Fibroblast of upper back skin (primary cell): Measurements from ENCODE around the gene CDH7.
A peak's percentile ranks its signal among the peaks of the same experiment; 100 is the strongest.

Experiments
- DNase-seq: peaks from one replicate; pipeline ENCODE4 v3.0.0-alpha.2; 2013

Gene CDH7

DNA sequence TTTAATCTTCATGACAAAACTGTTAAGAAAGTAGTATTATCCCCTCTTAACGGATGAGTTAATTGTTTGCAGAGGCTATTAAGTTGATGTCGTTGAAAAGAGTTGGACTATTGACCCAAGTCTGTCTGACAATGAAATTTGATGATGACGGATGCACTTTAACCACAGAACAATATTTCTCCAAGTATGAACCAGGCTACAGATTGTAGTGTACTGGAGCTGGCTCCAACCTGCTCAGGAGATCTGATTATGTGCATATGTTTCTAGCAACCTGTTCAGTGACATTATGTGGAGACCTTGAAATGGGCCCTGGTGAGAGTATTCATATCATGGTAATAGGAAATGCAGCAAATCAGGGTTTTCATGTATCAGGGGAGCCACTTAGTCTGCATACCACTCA lies 174.1 kb downstream of the CDH7 start:
- DNase-seq = no peak

DNA sequence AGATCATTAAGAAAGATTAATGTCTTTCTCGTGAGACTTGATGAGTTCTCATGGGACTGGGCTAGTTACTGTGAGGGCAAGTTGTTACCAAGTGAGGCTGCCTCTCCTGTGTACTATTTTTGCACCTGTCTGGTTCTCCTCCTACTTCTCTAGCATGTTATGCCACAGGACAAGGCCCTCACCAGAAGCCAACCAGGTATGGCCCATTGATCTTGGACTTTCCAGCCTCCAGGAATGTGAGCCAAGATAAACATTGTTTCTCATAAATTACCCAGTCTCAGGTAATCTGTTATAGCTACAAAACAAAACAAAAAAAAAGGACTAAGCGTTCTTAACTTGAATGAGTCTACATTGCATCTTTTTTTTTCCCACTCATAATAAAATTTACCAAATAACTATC lies 184.1 kb downstream of the CDH7 start:
- DNase-seq = no peak

DNA sequence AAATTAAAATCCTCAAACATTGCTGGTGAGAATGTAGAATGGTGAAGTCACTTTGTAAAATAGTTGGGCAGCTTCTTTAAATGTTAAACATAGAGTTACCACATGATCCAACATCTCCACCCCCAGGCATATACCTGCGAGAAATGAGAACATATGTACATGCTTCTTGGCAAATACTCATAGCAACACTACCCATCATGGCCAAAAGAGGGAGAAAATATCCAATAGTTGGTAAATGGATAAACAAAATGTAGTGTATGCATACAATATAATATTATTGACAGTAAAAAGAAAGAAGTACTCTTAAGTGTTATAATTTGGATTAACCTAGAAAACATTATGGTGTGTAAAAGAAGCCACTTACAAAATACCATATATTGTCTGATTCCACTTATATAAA lies 185.9 kb downstream of the CDH7 start:
- no peak for DNase-seq

DNA sequence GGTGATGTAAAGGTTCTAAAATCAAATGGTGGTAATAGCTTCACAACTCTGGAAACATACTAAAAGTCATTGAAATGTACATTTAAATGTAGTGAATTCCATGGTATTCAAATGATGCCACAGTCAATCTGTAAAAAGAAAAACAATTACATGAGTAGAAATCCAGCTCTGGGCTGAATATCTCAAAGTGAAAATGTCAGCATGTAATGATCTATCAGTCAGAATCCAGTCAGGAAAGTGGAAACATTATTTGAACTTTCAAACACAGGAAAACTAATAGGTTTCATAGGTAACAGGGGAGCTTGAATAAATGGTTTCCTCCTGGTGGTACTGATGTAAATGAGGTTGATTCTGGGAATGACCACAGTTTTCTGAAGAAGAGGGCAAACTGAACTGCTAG lies 186.4 kb downstream of the CDH7 start:
- no peak for DNase-seq

DNA sequence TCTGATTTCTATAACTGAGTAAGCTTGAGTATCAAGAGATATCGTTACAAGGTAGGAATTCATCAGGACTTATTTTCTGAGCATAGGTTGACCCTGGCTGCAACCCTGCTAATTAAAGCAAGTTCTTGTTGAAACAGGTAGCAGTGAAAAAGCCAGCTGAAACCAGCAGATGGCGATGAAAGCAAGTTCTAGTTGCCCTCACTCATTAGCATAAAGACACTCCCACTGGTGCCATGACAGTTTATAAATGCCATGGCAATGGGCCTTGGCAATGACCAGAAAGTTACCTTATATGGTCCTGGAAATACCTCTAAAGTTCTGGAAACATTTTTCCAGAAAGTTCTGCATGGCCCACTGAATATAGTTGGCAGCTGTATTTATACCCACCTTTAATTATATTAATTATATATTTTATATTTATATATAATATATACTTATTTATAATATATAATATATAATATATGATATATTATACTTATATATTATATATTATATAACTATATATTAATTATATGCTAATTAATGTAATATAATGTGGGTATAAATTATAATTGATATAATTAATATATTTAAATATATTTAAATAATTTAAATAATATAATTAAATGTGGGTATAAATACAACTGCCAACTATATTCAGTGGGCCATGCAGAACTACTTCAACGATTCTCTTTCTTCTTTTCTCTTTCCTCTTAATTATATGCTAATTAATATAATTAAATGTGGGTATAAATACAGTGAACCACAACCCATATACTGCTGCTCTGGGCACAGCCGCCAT lies 188.0 kb downstream of the CDH7 start:
- peak; percentile 24 for DNase-seq
